Bronchial epithelial cell (primary cell): ENCODE results near the gene FOSB. TPM values are rescaled to one million over a fixed set of nuclear protein-coding genes. Genes with fewer than 3 reads are reported as not detected.
A peak's percentile ranks its signal among the peaks of the same experiment; 100 is the strongest.

ENCODE experiments used
- DNase-seq: peaks from one replicate; pipeline ENCODE4 v3.0.0-alpha.2; 2010; ENCODE audit warnings: low read depth
- FAIRE-seq: peaks from 2 replicates; lab custom pipeline; 2011; peaks lifted over from hg19 to GRCh38; lab: Jason Lieb, UNC
- H3K27me3 ChIP-seq: 2 replicates; pipeline ENCODE4 v1.5.1; 2011; ENCODE audit warnings: low read length; ENCODE audit not compliant: control insufficient read depth, insufficient read depth
- H3K36me3 ChIP-seq: 2 replicates; pipeline ENCODE4 v1.5.1; 2011; ENCODE audit warnings: low read length; ENCODE audit not compliant: control insufficient read depth, insufficient read depth
- H3K4me3 ChIP-seq: 2 replicates; pipeline ENCODE4 v1.5.1; 2011; ENCODE audit warnings: mild to moderate bottlenecking, low read depth, low read length, control low read depth
- total RNA-seq: library from RNA; depleted of rRNA; stranded (reverse); fragments of >200 nt; gene quantifications from 2 replicates; pipeline ENCODE4 v1.2.1, GENCODE V29; 2014
- TF ChIP-seq, protein P1 (sequence below): IDR thresholded peaks from 2 replicates; pipeline ENCODE4 v1.5.1; 2011; ENCODE audit warnings: mild to moderate bottlenecking, moderate library complexity, low read length, control low read depth, inconsistent platforms; ENCODE audit not compliant: insufficient read depth, severe bottlenecking

FOSB gene
- total RNA-seq, 1 donor from 2014 or later: 4.2 TPM

- no peak for FAIRE-seq
- DNase-seq: no peak
- TF ChIP-seq, protein P1, sequence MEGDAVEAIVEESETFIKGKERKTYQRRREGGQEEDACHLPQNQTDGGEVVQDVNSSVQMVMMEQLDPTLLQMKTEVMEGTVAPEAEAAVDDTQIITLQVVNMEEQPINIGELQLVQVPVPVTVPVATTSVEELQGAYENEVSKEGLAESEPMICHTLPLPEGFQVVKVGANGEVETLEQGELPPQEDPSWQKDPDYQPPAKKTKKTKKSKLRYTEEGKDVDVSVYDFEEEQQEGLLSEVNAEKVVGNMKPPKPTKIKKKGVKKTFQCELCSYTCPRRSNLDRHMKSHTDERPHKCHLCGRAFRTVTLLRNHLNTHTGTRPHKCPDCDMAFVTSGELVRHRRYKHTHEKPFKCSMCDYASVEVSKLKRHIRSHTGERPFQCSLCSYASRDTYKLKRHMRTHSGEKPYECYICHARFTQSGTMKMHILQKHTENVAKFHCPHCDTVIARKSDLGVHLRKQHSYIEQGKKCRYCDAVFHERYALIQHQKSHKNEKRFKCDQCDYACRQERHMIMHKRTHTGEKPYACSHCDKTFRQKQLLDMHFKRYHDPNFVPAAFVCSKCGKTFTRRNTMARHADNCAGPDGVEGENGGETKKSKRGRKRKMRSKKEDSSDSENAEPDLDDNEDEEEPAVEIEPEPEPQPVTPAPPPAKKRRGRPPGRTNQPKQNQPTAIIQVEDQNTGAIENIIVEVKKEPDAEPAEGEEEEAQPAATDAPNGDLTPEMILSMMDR: no peak
- Histone ChIP-seq H3K4me3 (no peak overlapping the region), H3K36me3 (no peaks in the 10 kb centered on the region), H3K27me3 (no peaks in the 10 kb centered on the region)
Measured at GRCh38 chr19:45451850-45452387, 15.9 kb upstream of the FOSB start.

- Histone ChIP-seq H3K27me3 (no peaks in the 10 kb centered on the region), H3K36me3 (no peaks in the 10 kb centered on the region), H3K4me3 (no peak overlapping the region)
- no peak for FAIRE-seq
- peak; percentile 97 for DNase-seq
- TF ChIP-seq, protein P1: no peak
Measured at GRCh38 chr19:45455707-45456499, 11.9 kb upstream of the FOSB start.

DNA sequence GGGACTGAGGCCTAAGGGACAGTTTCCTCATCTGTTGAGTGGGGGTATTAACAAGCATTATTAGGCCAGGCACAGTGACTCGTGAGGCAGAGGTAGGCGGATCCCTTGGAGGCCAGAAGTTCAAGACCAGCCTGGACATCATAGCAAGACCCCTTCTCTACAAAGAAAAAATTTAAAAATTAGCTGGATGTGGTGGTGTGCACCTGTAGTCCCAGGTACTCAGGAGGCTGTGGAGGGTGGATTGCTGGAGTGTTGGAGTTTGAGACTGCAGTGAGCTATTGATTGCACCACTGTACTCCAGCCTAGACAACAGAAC is 11.3 kb upstream of the FOSB start:
- FAIRE-seq (no peak), DNase-seq (no peak)
- Histone ChIP-seq H3K27me3 (no peaks in the 10 kb centered on the region), H3K36me3 (no peaks in the 10 kb centered on the region), H3K4me3 (no peak overlapping the region)
- TF ChIP-seq, protein P1: no peak

DNA sequence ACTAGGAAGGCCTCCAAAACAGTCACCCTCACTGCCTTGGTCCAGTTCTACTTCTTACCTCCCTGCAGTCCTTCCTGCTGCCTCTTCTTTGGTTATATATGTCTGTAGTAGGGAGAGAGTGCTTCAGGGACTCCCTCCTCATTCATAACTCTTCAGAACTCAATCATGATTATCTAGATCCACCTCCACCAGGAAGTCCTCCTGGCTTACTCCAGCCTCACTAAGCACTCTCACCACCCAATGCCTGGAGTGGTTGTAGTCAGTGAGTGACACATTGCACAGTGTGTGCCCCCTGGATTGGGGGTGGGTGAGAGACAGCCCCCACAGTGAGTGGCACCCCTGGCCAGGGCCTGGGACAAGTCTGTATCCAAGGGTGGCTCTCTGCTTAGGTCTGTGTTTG is 10.0 kb upstream of the FOSB start:
- TF ChIP-seq, protein P1: no peak

DNA sequence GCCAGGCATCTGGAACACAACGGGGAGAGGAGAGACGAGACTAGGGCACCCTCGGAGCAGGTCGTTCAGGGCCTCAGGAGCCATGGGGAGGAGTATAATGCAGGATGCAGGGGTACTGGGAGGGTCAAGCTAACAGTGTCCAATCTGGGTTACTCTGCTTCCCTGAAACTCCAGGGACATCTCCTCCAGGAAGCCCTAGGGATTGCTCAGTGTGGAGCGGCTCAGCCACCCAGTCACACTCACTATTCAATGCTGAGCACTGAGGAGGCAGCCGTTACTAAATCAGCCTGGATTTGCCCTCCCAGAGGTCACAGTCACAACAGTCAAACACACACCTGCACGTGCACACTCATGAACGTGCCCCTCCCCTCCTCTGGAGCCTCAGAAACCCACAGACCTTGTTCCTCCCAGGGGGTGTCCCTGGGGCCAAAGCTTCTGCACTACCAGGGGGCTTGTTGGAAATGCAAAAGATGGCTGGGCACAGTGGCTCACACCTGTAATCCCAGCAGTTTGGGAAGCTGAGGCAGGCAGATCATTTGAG is 6.9 kb upstream of the FOSB start:
- Histone ChIP-seq H3K4me3 (no peak overlapping the region), H3K27me3 (no peaks in the 10 kb centered on the region), H3K36me3 (no peaks in the 10 kb centered on the region)
- DNase-seq (no peak), FAIRE-seq (no peak)
- TF ChIP-seq, protein P1: no peak

More for the DNA sequence above, 10.0 kb upstream of the FOSB start:
- no peak overlapping the region for H3K4me3 ChIP-seq
- no peaks in the 10 kb centered on the region for H3K27me3 ChIP-seq
- FAIRE-seq: no peak
- no peaks in the 10 kb centered on the region for H3K36me3 ChIP-seq
- DNase-seq: no peak
